H9 (cell line): ENCODE results near the gene NPFFR2. TPM values are rescaled to one million over a fixed set of nuclear protein-coding genes. Genes with fewer than 3 reads are reported as not detected.

Experiments
- DNase-seq: peaks from one replicate; pipeline ENCODE4 v3.0.0-alpha.2; 2017
- H2AFZ ChIP-seq: one replicate; pipeline ENCODE4 v1.6.1; 2013; ENCODE audit warnings: mild to moderate bottlenecking, low read length, control low read depth, moderate library complexity
- H2AK5ac ChIP-seq: 2 replicates; pipeline ENCODE4 v1.6.1; 2013; ENCODE audit warnings: low read length, control low read depth, mixed read lengths; ENCODE audit not compliant: insufficient read length
- H2BK120ac ChIP-seq: one replicate; pipeline ENCODE4 v1.6.1; 2013; ENCODE audit warnings: low read depth, mild to moderate bottlenecking, low read length, control low read depth, inconsistent platforms; ENCODE audit not compliant: poor library complexity, severe bottlenecking
- H2BK12ac ChIP-seq: 2 replicates; pipeline ENCODE4 v1.6.1; 2013; ENCODE audit warnings: low read length, control low read depth, mixed read lengths, low read depth; ENCODE audit not compliant: insufficient read length
- H2BK15ac ChIP-seq: 2 replicates; pipeline ENCODE4 v1.6.1; 2013; ENCODE audit warnings: low read depth, low read length, control low read depth
- H2BK20ac ChIP-seq: one replicate; pipeline ENCODE4 v1.6.1; 2013; ENCODE audit warnings: low read depth, mild to moderate bottlenecking, low read length, control low read depth, inconsistent platforms; ENCODE audit not compliant: poor library complexity, severe bottlenecking
- H2BK5ac ChIP-seq: 2 replicates; pipeline ENCODE4 v1.6.1; 2013; ENCODE audit warnings: low read length, control low read depth, mixed read lengths; ENCODE audit not compliant: insufficient read length
- H3K14ac ChIP-seq: 2 replicates; pipeline ENCODE4 v1.6.1; 2013; ENCODE audit warnings: low read length, control low read depth; ENCODE audit not compliant: insufficient read depth
- H3K18ac ChIP-seq: 2 replicates; pipeline ENCODE4 v1.6.1; 2013; ENCODE audit warnings: low read depth, mild to moderate bottlenecking, mixed read lengths, low read length, control low read depth; ENCODE audit not compliant: insufficient read length
- H3K23ac ChIP-seq: 2 replicates; pipeline ENCODE4 v1.6.1; 2013; ENCODE audit warnings: low read length, control low read depth, mixed read lengths, low read depth; ENCODE audit not compliant: insufficient read length
- H3K23me2 ChIP-seq: 2 replicates; pipeline ENCODE4 v1.6.1; 2013; ENCODE audit warnings: low read depth, mild to moderate bottlenecking, mixed read lengths, low read length, control low read depth; ENCODE audit not compliant: insufficient read length, poor library complexity, severe bottlenecking
- H3K27ac ChIP-seq: 2 replicates; pipeline ENCODE4 v1.5.1; 2013; ENCODE audit warnings: low read length, control low read depth, mixed read lengths, low read depth; ENCODE audit not compliant: insufficient read length
- H3K27me3 ChIP-seq: 2 replicates; pipeline ENCODE4 v1.6.1; 2013; ENCODE audit warnings: low read length, control low read depth, inconsistent platforms; ENCODE audit not compliant: insufficient read depth
- H3K4ac ChIP-seq: 2 replicates; pipeline ENCODE4 v1.6.1; 2013; ENCODE audit warnings: low read depth, mild to moderate bottlenecking, control low read depth, inconsistent platforms, low read length, moderate library complexity
- H3K4me1 ChIP-seq: 2 replicates; pipeline ENCODE4 v1.6.1; 2013; ENCODE audit warnings: low read length, control low read depth, inconsistent platforms; ENCODE audit not compliant: insufficient read depth
- H3K4me2 ChIP-seq: 2 replicates; pipeline ENCODE4 v1.6.1; 2013; ENCODE audit warnings: low read length, control low read depth, mixed read lengths; ENCODE audit not compliant: insufficient read length, insufficient read depth
- H3K56ac ChIP-seq: 2 replicates; pipeline ENCODE4 v1.6.1; 2013; ENCODE audit warnings: low read depth, mild to moderate bottlenecking, mixed read lengths, low read length, control low read depth; ENCODE audit not compliant: insufficient read length
- H3K79me1 ChIP-seq: 2 replicates; pipeline ENCODE4 v1.6.1; 2013; ENCODE audit warnings: low read depth, mild to moderate bottlenecking, moderate library complexity, low read length, control low read depth, inconsistent platforms; ENCODE audit not compliant: insufficient read depth, poor library complexity, severe bottlenecking
- H3K79me2 ChIP-seq: 2 replicates; pipeline ENCODE4 v1.6.1; 2013; ENCODE audit warnings: low read length, control low read depth, inconsistent platforms; ENCODE audit not compliant: insufficient read depth
- H3K9ac ChIP-seq: 2 replicates; pipeline ENCODE4 v1.6.1; 2013; ENCODE audit warnings: low read length, control low read depth, mixed read lengths; ENCODE audit not compliant: insufficient read length; ENCODE audit errors: extremely low read depth
- H3K9me3 ChIP-seq: one replicate; pipeline ENCODE4 v1.6.1; 2013; ENCODE audit warnings: low read depth, low read length, inconsistent platforms; ENCODE audit not compliant: control insufficient read depth
- H3T11ph ChIP-seq: one replicate; pipeline ENCODE4 v1.6.1; 2013; ENCODE audit warnings: mild to moderate bottlenecking, low read length, control low read depth, inconsistent platforms
- H4K20me1 ChIP-seq: one replicate; pipeline ENCODE4 v1.6.1; 2013; ENCODE audit not compliant: control insufficient read depth, insufficient read length, insufficient read depth
- H4K5ac ChIP-seq: 2 replicates; pipeline ENCODE4 v1.6.1; 2013; ENCODE audit warnings: low read depth, mild to moderate bottlenecking, mixed read lengths, low read length, control low read depth; ENCODE audit not compliant: insufficient read length
- H4K8ac ChIP-seq: replicated peaks from 2 replicates; pipeline ENCODE4 v1.6.1; 2013; ENCODE audit warnings: low read length, control low read depth, mixed read lengths, low read depth; ENCODE audit not compliant: insufficient read length
- H4K91ac ChIP-seq: 2 replicates; pipeline ENCODE4 v1.6.1; 2013; ENCODE audit warnings: low read depth, mild to moderate bottlenecking, moderate library complexity, mixed read lengths, low read length, control low read depth; ENCODE audit not compliant: insufficient read length
- H3K27ac Mint-ChIP-seq, 3 experiments: 2 replicates in 2 of 3; 3 replicates in 1 of 3; pipeline ENCODE4 v1.8.0; 2020 to 2021; ENCODE audit warnings: mixed read lengths in 3 of 3, mild to moderate bottlenecking in 1 of 3, moderate library complexity in 1 of 3
- H3K27me3 Mint-ChIP-seq: 2 replicates; pipeline ENCODE4 v1.8.0; 2021; ENCODE audit warnings: low read depth, mild to moderate bottlenecking, moderate library complexity, mixed read lengths
- H3K36me3 Mint-ChIP-seq, 3 experiments: 2 replicates in 2 of 3; 3 replicates in 1 of 3; pipeline ENCODE4 v1.8.0; 2020 to 2021; ENCODE audit warnings: low read depth in 3 of 3, mixed read lengths in 3 of 3; ENCODE audit not compliant: insufficient read depth in 1 of 3
- H3K4me1 Mint-ChIP-seq, 2 experiments: 2 replicates each; pipeline ENCODE4 v1.8.0; 2020; ENCODE audit warnings: mixed read lengths in 2 of 2
- H3K4me3 Mint-ChIP-seq, 2 experiments: 2 replicates in 1 of 2; 3 replicates in 1 of 2; pipeline ENCODE4 v1.8.0; 2020 to 2021; ENCODE audit warnings: mild to moderate bottlenecking in 2 of 2, mixed read lengths in 2 of 2, moderate library complexity in 1 of 2
- H3K9me3 Mint-ChIP-seq, 2 experiments: 2 replicates in 1 of 2; 3 replicates in 1 of 2; pipeline ENCODE4 v1.8.0; 2020; ENCODE audit warnings: mild to moderate bottlenecking in 2 of 2, mixed read lengths in 2 of 2, moderate library complexity in 1 of 2
- WGBS: extraction: QIAGEN DNeasy Blood & Tissue Kit; methylation state at CpG from one replicate; pipeline ENCODE4 v1.1.7; 2013; ENCODE audit warnings: missing lambda C conversion rate, low lambda C conversion rate, mixed read lengths; ENCODE audit not compliant: insufficient read length; ENCODE audit errors: extremely low coverage; 5-methylcytosine and 5-hydroxymethylcytosine counted together
- total RNA-seq: library from RNA; stranded (reverse); gene quantifications from 2 replicates; pipeline ENCODE4 v1.2.1, GENCODE V29; 2021
- TF ChIP-seq, protein P1 (sequence below): fragments of 200-600 bp; sonication (generic); conservative IDR thresholded peaks from 3 replicates; pipeline ENCODE4 v1.8.0; 2021; ENCODE audit warnings: antibody characterized with exemption, mild to moderate bottlenecking

The NPFFR2 gene
- total RNA-seq, 1 experiment from 2014 or later, result 7.3 TPM

DNA sequence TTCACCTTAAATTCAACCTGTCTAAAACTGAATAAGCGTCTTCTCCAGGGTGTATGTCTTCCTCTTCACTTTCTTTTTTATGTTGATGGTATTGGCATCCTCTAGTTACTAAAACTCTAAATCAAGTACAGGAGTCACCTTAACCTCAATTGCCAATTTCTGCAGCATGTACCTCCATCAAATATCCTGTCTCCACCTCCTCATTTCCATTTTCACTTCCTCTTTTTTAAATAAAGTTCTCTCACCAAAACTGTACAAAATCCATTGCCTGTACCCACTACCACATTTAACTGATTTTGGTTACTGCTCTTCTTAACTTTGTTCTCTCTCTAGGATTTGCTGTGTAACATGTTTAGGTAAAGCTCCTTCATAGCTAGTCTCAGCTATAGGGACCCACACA is 9.2 kb upstream of the NPFFR2 start:
- Mint-ChIP-seq H3K27ac (no peak overlapping the region), H3K4me3 (no peak overlapping the region), H3K36me3 (no peaks in the 10 kb centered on the region), H3K9me3 (no peaks in the 10 kb centered on the region), H3K4me1 (peaks cover 7 to 10% of the 10 kb centered on the region in 2 experiments), H3K27me3 (no peaks in the 10 kb centered on the region)
- Histone ChIP-seq H3K79me2 (no peaks in the 10 kb centered on the region), H2AFZ (no peak overlapping the region), H2BK15ac (no peak overlapping the region), H2BK12ac (no peak overlapping the region), H2AK5ac (no peak overlapping the region), H3K9ac (no peak overlapping the region), H3K56ac (no peak overlapping the region), H4K91ac (no peak overlapping the region), H2BK5ac (no peak overlapping the region), H2BK120ac (no peak overlapping the region), H3K79me1 (no peaks in the 10 kb centered on the region), H3K27me3 (no peaks in the 10 kb centered on the region), H3K23me2 (no peaks in the 10 kb centered on the region), H3K18ac (no peak overlapping the region), H3K23ac (no peak overlapping the region), H3T11ph (no peak overlapping the region), H3K4me1 (no peaks in the 10 kb centered on the region; the same call in 1 of the 2 replicates), H3K4ac (no peak overlapping the region), H3K4me2 (no peak overlapping the region), H3K27ac (no peak overlapping the region), H4K5ac (no peak overlapping the region), H2BK20ac (no peak overlapping the region), H3K14ac (no peak overlapping the region), H4K8ac (no peak overlapping the region), H3K9me3 (no peaks in the 10 kb centered on the region), H4K20me1 (no peaks in the 10 kb centered on the region)
- TF ChIP-seq, protein P1, sequence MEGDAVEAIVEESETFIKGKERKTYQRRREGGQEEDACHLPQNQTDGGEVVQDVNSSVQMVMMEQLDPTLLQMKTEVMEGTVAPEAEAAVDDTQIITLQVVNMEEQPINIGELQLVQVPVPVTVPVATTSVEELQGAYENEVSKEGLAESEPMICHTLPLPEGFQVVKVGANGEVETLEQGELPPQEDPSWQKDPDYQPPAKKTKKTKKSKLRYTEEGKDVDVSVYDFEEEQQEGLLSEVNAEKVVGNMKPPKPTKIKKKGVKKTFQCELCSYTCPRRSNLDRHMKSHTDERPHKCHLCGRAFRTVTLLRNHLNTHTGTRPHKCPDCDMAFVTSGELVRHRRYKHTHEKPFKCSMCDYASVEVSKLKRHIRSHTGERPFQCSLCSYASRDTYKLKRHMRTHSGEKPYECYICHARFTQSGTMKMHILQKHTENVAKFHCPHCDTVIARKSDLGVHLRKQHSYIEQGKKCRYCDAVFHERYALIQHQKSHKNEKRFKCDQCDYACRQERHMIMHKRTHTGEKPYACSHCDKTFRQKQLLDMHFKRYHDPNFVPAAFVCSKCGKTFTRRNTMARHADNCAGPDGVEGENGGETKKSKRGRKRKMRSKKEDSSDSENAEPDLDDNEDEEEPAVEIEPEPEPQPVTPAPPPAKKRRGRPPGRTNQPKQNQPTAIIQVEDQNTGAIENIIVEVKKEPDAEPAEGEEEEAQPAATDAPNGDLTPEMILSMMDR, result no peak
- WGBS, result no CpG with 5 or more reads among the region's 1 CpG
- DNase-seq, result no peak
